ENCODE results near the gene EFR3B. TPM values are rescaled to one million over a fixed set of nuclear protein-coding genes. Genes with fewer than 3 reads are reported as not detected.

Gene EFR3B
- total RNA-seq, 4 donors from 2014 or later, result 0.66 to 2.0 (median 1.0) TPM

DNA sequence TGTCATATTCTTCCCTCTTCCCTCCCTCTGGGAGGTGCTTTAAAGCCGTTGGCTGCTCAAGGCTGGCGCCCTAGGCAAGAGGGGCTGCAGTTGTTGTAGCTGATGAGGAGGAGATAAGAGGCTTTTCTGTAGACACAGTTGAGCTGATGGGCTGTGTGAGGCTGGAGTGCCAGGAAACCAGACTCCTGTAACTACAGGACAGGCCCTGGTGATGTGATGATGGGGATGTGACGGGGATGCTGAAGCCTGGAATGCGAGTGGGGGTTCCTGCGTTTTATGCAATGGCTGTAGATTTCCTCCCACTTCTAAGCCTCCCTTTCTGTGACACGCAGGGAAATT lies 5.7 kb upstream of the EFR3B start:
- TF ChIP-seq, protein P1, sequence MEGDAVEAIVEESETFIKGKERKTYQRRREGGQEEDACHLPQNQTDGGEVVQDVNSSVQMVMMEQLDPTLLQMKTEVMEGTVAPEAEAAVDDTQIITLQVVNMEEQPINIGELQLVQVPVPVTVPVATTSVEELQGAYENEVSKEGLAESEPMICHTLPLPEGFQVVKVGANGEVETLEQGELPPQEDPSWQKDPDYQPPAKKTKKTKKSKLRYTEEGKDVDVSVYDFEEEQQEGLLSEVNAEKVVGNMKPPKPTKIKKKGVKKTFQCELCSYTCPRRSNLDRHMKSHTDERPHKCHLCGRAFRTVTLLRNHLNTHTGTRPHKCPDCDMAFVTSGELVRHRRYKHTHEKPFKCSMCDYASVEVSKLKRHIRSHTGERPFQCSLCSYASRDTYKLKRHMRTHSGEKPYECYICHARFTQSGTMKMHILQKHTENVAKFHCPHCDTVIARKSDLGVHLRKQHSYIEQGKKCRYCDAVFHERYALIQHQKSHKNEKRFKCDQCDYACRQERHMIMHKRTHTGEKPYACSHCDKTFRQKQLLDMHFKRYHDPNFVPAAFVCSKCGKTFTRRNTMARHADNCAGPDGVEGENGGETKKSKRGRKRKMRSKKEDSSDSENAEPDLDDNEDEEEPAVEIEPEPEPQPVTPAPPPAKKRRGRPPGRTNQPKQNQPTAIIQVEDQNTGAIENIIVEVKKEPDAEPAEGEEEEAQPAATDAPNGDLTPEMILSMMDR (IDR thresholded peaks at IDR 0.05; ENCODE audit: low read depth), result no peak

DNA sequence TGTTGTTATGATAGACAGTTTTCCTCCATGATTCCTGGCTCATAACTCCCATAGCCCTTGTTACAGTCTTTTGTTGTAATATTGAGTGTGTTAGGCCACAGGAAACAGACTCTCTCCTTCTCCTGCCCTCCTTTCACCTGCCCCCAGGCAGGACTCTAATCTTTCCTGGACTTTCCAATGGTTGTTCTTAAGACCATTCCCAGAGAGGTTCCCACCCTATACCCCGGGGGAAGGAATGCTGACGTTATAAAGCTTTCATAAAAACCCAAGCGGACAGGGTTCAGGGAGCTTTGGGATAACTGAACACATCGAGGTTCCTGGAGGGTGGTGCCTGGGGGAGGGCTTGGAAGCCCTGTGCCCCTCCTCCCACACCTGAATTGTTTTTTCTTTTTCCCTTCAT lies 2.8 kb upstream of the EFR3B start:
- TF ChIP-seq, protein P1 (IDR thresholded peaks at IDR 0.05; ENCODE audit: low read depth), result no peak

DNA sequence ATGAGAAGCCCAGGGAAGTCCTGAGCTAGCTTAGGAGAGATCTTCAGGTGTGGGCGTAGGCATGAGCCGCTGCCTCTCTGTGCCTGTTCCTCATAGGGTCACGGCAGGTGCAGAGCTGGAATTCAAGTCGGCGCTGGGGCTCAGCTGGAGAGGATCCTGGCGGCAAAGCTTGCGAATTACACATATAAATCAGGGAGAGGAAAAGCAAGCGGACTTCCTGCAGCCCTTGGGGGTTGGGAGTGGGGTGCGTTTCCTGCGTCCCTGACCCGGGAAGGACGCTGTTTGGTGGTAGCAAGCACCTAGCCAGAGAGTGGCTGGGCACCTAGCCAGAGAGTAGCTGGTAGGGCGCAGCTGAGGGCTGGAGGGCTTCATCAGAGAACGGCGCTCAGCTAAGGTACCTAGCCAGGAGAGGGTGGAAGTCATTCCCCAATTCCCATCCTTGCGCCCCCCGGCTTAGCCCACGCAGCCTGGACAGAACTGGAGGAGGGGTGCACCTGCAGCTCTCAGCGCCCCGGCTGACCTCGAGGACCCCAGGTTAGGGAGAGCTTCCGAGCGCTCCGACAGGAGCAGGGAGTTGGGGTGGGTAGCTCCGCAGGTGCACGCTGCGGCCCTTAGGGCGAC lies 459 bp upstream of the EFR3B start:
- TF ChIP-seq, protein P1 (IDR thresholded peaks at IDR 0.05; ENCODE audit: low read depth), result no peak

- TF ChIP-seq, protein P1 (IDR thresholded peaks at IDR 0.05; ENCODE audit: low read depth), result no peak
These were observed 705 bp downstream of the EFR3B start for GRCh38 chr2:25042321-25043240.

GRCh38 chr2:25043241-25043867 lies 1.5 kb downstream of the EFR3B start:
- TF ChIP-seq, protein P1 (IDR thresholded peaks at IDR 0.05; ENCODE audit: low read depth), result no peak

DNA sequence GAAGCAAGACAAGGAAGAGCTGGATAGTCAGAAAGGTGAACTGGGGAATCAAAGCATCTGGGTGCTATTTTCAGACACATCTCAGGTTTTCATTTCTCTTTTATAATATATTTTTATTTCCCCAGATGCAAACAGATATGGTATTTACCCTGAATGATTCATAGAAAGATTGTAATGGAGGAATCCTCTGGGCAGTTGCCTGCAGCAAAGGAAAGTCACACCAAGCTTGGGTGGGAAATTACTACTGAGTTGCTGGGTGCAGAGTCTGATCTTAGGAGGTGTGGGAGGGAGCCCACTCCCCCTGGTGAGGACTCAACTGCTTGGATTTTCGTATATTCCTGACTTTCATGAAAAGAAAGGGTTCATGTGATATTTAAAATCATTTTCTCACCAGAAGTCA lies 2.1 kb downstream of the EFR3B start:
- TF ChIP-seq, protein P1 (IDR thresholded peaks at IDR 0.05; ENCODE audit: low read depth), result no peak

- TF ChIP-seq, protein P1 (IDR thresholded peaks at IDR 0.05; ENCODE audit: low read depth), result no peak
These were observed 3.1 kb downstream of the EFR3B start for GRCh38 chr2:25044990-25045389.

Measured in subcutaneous adipose tissue (tissue), 4 donors.